Heart left ventricle (tissue), 16 donors: ENCODE data around the gene CPLX3. TPM values are rescaled to one million over a fixed set of nuclear protein-coding genes. Genes with fewer than 3 reads are reported as not detected.

Source experiments
- ATAC-seq, 4 donors: fragments of 200-7000 bp; cut with Tn5 transposase; one replicate each; pipeline ENCODE4 v1.9.1; 2020 to 2022; ENCODE audit warnings: moderate library complexity in 4 of 4, mild to moderate bottlenecking in 3 of 4, moderate number of reproducible peaks in 1 of 4
- DNase-seq, 5 donors: peaks; one replicate each; pipeline ENCODE4 v3.0.0-alpha.2; 2020
- H3K27ac ChIP-seq, 12 donors: fragments of 200-600 bp; sonication (generic) in 4 of 12; one replicate each; pipeline versions ENCODE4 v1.5.0 to v1.8.0; 2016 to 2022; ENCODE audit warnings: mild to moderate bottlenecking in 2 of 12
- H3K27me3 ChIP-seq, 9 donors: fragments of 200-600 bp; sonication (generic) in 2 of 9; one replicate each; pipeline versions ENCODE4 v1.5.1 to v1.8.0; 2016 to 2022; ENCODE audit warnings: mild to moderate bottlenecking in 3 of 9
- H3K36me3 ChIP-seq, 9 donors: fragments of 200-600 bp; sonication (generic) in 2 of 9; one replicate each; pipeline versions ENCODE4 v1.5.0 to v1.8.0; 2018 to 2022; ENCODE audit warnings: mild to moderate bottlenecking in 2 of 9
- H3K4me1 ChIP-seq, 12 donors: fragments of 200-600 bp; sonication (generic) in 4 of 12; one replicate each; pipeline versions ENCODE4 v1.5.0 to v1.8.0; 2016 to 2022; ENCODE audit warnings: mild to moderate bottlenecking in 3 of 12
- H3K4me3 ChIP-seq, 12 donors: fragments of 200-600 bp; sonication (generic) in 4 of 12; one replicate each; pipeline versions ENCODE4 v1.5.0 to v1.8.0; 2017 to 2022; ENCODE audit warnings: mild to moderate bottlenecking in 9 of 12, moderate library complexity in 4 of 12
- H3K9me3 ChIP-seq, 12 donors: fragments of 200-600 bp; sonication (generic) in 4 of 12; one replicate each; pipeline versions ENCODE4 v1.5.0 to v1.8.0; 2016 to 2022; ENCODE audit warnings: mild to moderate bottlenecking in 1 of 12
- POLR2A ChIP-seq, 2 donors: fragments of 450-650 bp; IDR thresholded peaks; one replicate each; pipeline ENCODE4 v1.6.1; 2017; ENCODE audit warnings: antibody characterized with exemption in 2 of 2, mild to moderate bottlenecking in 2 of 2, moderate library complexity in 2 of 2
- WGBS, 4 donors: extraction: QIAGEN DNeasy Blood & Tissue Kit in 2 of 4; methylation state at CpG; one replicate each; pipeline versions ENCODE4 v1.1.5 to v1.1.7; 2013 to 2018; 5-methylcytosine and 5-hydroxymethylcytosine counted together
- intact Hi-C, 10 donors: fragments of 100-400 bp; cut with DNase I; formaldehyde crosslinking; loops; one replicate each; pipeline versions ENCODE4 v1.11.1 to v1.14.2; 2022
- polyA plus RNA-seq, 2 donors: library from polyadenylated mRNA; stranded (reverse); fragments of 200-250 nt; gene quantifications; one replicate each; pipeline ENCODE4 v1.2.3, GENCODE V29; 2013
- total RNA-seq, 9 donors: library from RNA; depleted of rRNA in 2 of 9; stranded (reverse); fragments of >200 nt in 2 of 9; fragmentation: NEBNext Ultra II Directional in 3 of 9; extraction: Animal tissue kit (Norgen Biotek cat#: 25700) in 3 of 9; gene quantifications; one replicate each; pipeline versions ENCODE4 v1.1.0 to v1.2.4, GENCODE V29; 2016 to 2023
- TF ChIP-seq, protein P1 (sequence below), 12 donors: fragments of 200-600 bp; sonication (generic) in 4 of 12; IDR thresholded peaks; one replicate each; pipeline versions ENCODE4 v1.5.0 to v1.8.0; 2018 to 2022; ENCODE audit warnings: antibody characterized with exemption in 12 of 12, mild to moderate bottlenecking in 5 of 12
- donor health status: ischemic (EF 13 %, LVEDD 7.1; RV severe dilation, severe dysfunction).
- donor health status: healthy with polysubstance abuse.
- donor health status: DM: no; HTN: yes; CAD: no.
- donor health status: DM: no; HTN: no; CAD: no.
- donor health status: ischemic (EF 25% LVEDD 6.9; RV normal size, moderate dysfunction).
- donor health status: ischemic (EF 25% LVEDD 5.7; RV mildly dilated, moderate dysfunction).
- donor health status: healthy.
- donor health status: DM: yes; HTN: yes; CAD: no.
- donor health status: ischemic (EF 35%, LVEDD 5.7; RV mildly dilated, moderate dysfunction).
- donor health status: nonischemic (EF 11% LVEDD 7.7; RV severe dilation, severe dysfunction).
- donor health status: DM: yes; HTN: yes; CAD: no.
- donor health status: PGD.
- donor health status: ischemic (EF 29% LVEDD 5.4; RV normal size, mild dysfunction).
- donor health status: nonischemic (EF 23%, LVEDD 6.1; RV moderate dilation, normal function).

CPLX3 gene
- total and polyA plus RNA-seq, 11 donors: 0.06 to 3.3 (median 1.6) TPM; not detected in 3

DNA sequence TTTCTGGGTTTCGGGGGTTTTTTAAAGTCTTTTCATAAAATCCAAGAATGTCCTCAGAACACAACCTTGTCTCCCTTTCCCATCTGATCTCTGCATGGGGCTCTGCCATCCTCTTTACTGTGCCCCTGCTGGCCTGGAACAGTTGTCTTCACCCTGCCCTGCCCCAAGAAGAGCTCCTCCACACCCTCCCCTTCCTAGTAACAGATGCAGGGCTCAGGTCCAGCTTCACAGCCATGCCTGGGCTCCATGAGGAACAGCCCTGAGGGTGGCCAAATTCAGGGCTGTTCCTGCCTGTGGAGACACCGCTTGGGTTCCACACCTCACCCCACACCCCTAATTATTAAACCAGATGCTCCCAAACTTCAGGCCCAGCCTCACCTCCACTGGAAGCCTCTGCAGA lies 29.4 kb downstream of the CPLX3 start:
- no peaks in the 10 kb centered on the region for H3K9me3 ChIP-seq
- 68 to 80% (median 79%) methylated on average over 2 of the region's 2 CpGs for WGBS, 4 donors
- DNase-seq: no peak
- peaks cover 0 to 44% (median 34%) of the 10 kb centered on the region in 9 donors for H3K36me3 ChIP-seq
- H3K4me1 ChIP-seq: peaks cover 0 to 46% (median 30%) of the 10 kb centered on the region in 12 donors
- no peak overlapping the region for H3K4me3 ChIP-seq
- H3K27me3 ChIP-seq: no peaks in the 10 kb centered on the region
- intact Hi-C loops: loop anchor here in 1 of 10 donors (5.0 kb wide), 1 partner anchor 46 kb away; no protein-coding TSS in a partner anchor
- ATAC-seq: peak; percentile 31 to 64 (median 60)
- TF ChIP-seq, protein P1, sequence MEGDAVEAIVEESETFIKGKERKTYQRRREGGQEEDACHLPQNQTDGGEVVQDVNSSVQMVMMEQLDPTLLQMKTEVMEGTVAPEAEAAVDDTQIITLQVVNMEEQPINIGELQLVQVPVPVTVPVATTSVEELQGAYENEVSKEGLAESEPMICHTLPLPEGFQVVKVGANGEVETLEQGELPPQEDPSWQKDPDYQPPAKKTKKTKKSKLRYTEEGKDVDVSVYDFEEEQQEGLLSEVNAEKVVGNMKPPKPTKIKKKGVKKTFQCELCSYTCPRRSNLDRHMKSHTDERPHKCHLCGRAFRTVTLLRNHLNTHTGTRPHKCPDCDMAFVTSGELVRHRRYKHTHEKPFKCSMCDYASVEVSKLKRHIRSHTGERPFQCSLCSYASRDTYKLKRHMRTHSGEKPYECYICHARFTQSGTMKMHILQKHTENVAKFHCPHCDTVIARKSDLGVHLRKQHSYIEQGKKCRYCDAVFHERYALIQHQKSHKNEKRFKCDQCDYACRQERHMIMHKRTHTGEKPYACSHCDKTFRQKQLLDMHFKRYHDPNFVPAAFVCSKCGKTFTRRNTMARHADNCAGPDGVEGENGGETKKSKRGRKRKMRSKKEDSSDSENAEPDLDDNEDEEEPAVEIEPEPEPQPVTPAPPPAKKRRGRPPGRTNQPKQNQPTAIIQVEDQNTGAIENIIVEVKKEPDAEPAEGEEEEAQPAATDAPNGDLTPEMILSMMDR (IDR thresholded peaks at IDR 0.05): no peak
- no peak for TF ChIP-seq POLR2A (IDR thresholded peaks at IDR 0.05)
- no peak overlapping the region for H3K27ac ChIP-seq

DNA sequence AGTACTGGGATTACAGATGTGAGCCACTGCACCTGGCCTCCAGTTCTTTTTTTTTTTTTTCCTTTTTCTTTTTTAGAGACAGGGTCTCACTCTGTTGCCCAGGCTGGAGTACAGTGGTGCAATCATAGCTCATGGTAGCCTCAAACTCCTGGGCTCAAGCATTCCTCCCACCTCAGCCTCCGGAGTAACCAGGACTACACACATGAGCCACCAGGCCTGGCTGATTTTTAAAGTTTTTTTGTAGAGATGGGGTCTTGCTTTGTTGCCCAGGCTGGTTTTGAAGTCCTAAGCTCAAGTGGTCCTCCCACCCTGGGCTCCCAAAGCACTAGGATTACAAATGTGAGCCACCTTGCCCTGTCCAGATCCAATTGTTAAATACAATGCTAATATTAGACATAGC lies 30.1 kb downstream of the CPLX3 start:
- ATAC-seq (no peak), DNase-seq (no peak)
- no peak for TF ChIP-seq POLR2A (IDR thresholded peaks at IDR 0.05)
- TF ChIP-seq, protein P1 (IDR thresholded peaks at IDR 0.05): no peak
- no peaks in the 10 kb centered on the region for H3K27me3 ChIP-seq
- no peak overlapping the region for H3K4me3 ChIP-seq
- H3K4me1 ChIP-seq: peaks cover 0 to 46% (median 30%) of the 10 kb centered on the region in 12 donors
- intact Hi-C loops: loop anchor here in 1 of 10 donors (5.0 kb wide), 1 partner anchor 46 kb away; no protein-coding TSS in a partner anchor
- no peak overlapping the region for H3K27ac ChIP-seq
- WGBS, 4 donors: 98 to 100% (median 100%) methylated on average over 1 of the region's 1 CpG
- peaks cover 0 to 43% (median 27%) of the 10 kb centered on the region in 9 donors for H3K36me3 ChIP-seq
- H3K9me3 ChIP-seq: no peaks in the 10 kb centered on the region

DNA sequence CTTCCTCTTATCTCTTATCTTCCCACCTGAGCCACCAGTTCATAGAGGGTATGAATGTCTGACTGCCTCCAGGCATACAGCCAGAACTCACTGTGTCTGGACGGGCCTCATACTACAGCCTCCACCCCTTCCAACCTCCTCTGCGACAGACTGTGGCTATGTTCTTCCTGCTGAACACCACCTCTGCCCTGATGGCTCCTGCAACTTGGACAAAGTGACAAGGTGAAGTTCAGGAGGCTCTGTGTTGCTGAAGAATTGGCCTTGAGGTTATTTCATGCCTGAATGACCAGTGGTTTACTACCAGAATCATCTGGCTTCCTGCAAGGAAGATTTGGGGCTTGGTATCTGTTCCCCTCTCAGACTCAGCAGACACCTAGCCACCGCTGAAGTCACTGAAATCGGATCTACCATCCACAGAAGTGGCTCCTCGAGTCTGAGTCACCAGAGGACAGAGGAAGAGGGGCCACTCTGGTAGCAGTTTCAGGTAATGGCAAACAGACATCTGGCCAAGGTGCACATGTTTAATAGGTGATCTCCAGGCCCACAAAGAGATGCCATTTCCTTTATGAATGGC lies 30.7 kb downstream of the CPLX3 start:
- peak in 2 of 4 donors; percentile 61 to 65 for ATAC-seq
- H3K4me1 ChIP-seq: peaks cover 0 to 46% (median 30%) of the 10 kb centered on the region in 12 donors
- intact Hi-C loops: loop anchor here in 1 of 10 donors (5.0 kb wide), 1 partner anchor 45 kb away; no protein-coding TSS in a partner anchor
- no peak for TF ChIP-seq POLR2A (IDR thresholded peaks at IDR 0.05)
- TF ChIP-seq, protein P1 (IDR thresholded peaks at IDR 0.05): no peak
- peaks cover 0 to 37% (median 21%) of the 10 kb centered on the region in 9 donors for H3K36me3 ChIP-seq
- no peak overlapping the region for H3K4me3 ChIP-seq
- peak overlapping the region in 1 of 12 donors; percentile 17 for H3K27ac ChIP-seq
- no peaks in the 10 kb centered on the region for H3K27me3 ChIP-seq
- no peaks in the 10 kb centered on the region for H3K9me3 ChIP-seq
- 40 to 52% (median 48%) methylated on average over 5 of the region's 5 CpGs for WGBS, 4 donors
- no peak for DNase-seq

DNA sequence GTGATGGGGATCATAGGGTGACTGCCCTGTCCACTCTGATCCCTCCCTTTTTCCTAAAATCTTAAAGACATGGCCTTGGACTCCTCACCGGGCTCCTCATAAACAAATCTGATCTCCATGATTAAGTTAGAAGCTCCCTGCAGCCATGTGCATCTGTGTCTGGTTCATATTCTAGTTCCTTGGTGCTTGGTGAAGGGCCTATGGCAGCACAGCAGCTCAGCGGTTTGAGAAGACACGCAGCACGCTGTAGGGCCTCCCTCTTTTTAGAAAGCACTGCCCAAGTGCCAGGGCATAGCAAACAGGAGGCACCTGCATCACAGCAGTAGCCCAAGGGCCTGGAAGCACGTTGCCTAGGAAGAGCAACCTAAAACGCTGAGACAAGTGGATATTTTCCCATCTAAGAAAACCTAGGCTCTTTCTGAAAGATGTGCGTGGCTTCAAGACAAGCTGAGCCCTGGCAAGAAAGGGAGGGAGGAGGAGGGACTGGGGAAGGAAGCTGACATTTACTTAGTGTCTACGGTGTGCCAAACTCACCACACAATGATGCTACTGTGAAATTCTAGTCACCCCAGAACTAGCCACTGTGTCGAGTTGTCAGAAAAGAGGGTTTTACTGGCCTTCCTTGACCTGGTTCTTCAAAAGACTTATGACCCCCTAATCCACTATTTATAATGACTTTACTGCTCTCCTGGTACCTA lies 31.4 kb downstream of the CPLX3 start:
- TF ChIP-seq, protein P1 (IDR thresholded peaks at IDR 0.05): no peak
- TF ChIP-seq POLR2A (IDR thresholded peaks at IDR 0.05): no peak
- 74 to 81% (median 77%) methylated on average over 9 of the region's 9 CpGs for WGBS, 4 donors
- no peaks in the 10 kb centered on the region for H3K9me3 ChIP-seq
- H3K27me3 ChIP-seq: no peaks in the 10 kb centered on the region
- intact Hi-C loops: loop anchor here in 1 of 10 donors (5.0 kb wide), 1 partner anchor 44 kb away; no protein-coding TSS in a partner anchor
- ATAC-seq (no peak), DNase-seq (no peak)
- H3K4me3 ChIP-seq: no peak overlapping the region
- peaks cover 0 to 46% (median 30%) of the 10 kb centered on the region in 12 donors for H3K4me1 ChIP-seq
- peaks cover 0 to 30% (median 14%) of the 10 kb centered on the region in 9 donors for H3K36me3 ChIP-seq
- H3K27ac ChIP-seq: peak overlapping the region in 1 of 12 donors; percentile 59
